Measurements from ENCODE around the gene PPP2R2C.

GRCh38 chr4:6416518-6417286 is 55.7 kb downstream of the PPP2R2C start:
- TF ChIP-seq CTCF (conservative IDR thresholded peaks at IDR 0.05; ENCODE audit: low read depth, low read length) (no peak), POLR2A (IDR thresholded peaks at IDR 0.05; ENCODE audit: low read depth, low read length) (no peak), RFX5 (IDR thresholded peaks at IDR 0.05; ENCODE audit: low read depth, low read length) (no peak), RAD21 (IDR thresholded peaks at IDR 0.05; ENCODE audit: low read length) (no peak), BHLHE40 (IDR thresholded peaks at IDR 0.05; ENCODE audit: low read depth, low read length) (no peak), CEBPB (IDR thresholded peaks at IDR 0.05; ENCODE audit: low read depth, low read length) (no peak), FOS (IDR thresholded peaks at IDR 0.05; ENCODE audit: low read depth, low read length) (no peak), USF2 (IDR thresholded peaks at IDR 0.05; ENCODE audit: low read depth, low read length) (no peak), RCOR1 (IDR thresholded peaks at IDR 0.05; ENCODE audit: insufficient replicate concordance, low read length) (no peak), SMC3 (IDR thresholded peaks at IDR 0.05; ENCODE audit: low read depth, low read length) (no peak), ELK1 (IDR thresholded peaks at IDR 0.05; ENCODE audit: borderline replicate concordance, low read depth, low read length) (no peak), NFE2L2 (IDR thresholded peaks at IDR 0.05; ENCODE audit: low read depth, low read length) (no peak)

Data from IMR-90 (cell line).